Mammary epithelial cell (primary cell): ENCODE results near the gene SEZ6L2.

ENCODE experiments used
- EZH2 ChIP-seq: IDR thresholded peaks from 2 replicates; pipeline ENCODE4 v1.6.1; 2012; ENCODE audit warnings: low read length, inconsistent platforms, borderline replicate concordance
- TF ChIP-seq, protein P1 (sequence below), 2 donors: IDR thresholded peaks in 1 of 2; conservative IDR thresholded peaks in 1 of 2; 2 replicates each; pipeline ENCODE4 v1.5.1; 2011 to 2012; ENCODE audit warnings: inconsistent platforms in 2 of 2, low read length in 2 of 2, mild to moderate bottlenecking in 2 of 2, control low read depth in 1 of 2, low read depth in 1 of 2; ENCODE audit not compliant: insufficient read depth in 1 of 2; ENCODE audit errors: extremely low read depth in 1 of 2

DNA sequence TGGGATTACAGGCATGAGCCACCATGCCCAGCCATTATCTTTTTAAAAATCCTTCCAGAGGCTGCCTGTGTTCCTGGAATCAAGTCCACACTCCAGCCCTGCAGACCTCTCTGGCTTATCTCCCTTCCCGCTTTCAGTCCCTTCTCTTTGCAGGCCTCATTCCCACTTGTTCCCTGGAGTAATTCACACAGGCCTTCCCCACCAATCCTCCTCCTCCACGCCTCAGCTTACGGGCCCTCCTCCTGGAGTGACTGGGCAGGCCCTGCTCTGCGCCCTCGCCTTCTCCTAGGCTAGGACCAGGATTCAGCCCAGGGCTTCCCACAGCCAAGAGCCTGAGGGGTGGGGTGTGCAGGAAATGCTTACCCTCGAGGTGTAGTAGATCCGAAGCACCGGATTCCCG, 39.1 kb downstream of the SEZ6L2 start:
- TF ChIP-seq, protein P1, sequence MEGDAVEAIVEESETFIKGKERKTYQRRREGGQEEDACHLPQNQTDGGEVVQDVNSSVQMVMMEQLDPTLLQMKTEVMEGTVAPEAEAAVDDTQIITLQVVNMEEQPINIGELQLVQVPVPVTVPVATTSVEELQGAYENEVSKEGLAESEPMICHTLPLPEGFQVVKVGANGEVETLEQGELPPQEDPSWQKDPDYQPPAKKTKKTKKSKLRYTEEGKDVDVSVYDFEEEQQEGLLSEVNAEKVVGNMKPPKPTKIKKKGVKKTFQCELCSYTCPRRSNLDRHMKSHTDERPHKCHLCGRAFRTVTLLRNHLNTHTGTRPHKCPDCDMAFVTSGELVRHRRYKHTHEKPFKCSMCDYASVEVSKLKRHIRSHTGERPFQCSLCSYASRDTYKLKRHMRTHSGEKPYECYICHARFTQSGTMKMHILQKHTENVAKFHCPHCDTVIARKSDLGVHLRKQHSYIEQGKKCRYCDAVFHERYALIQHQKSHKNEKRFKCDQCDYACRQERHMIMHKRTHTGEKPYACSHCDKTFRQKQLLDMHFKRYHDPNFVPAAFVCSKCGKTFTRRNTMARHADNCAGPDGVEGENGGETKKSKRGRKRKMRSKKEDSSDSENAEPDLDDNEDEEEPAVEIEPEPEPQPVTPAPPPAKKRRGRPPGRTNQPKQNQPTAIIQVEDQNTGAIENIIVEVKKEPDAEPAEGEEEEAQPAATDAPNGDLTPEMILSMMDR (conservative IDR thresholded peaks at IDR 0.05 in 1 of 2, IDR thresholded peaks at IDR 0.05 in 1 of 2; ENCODE audit: extremely low read depth in 1 of 2, insufficient read depth in 1 of 2, low read depth in 1 of 2, low read length in 2 of 2), result no peak
- TF ChIP-seq EZH2, result no peak
